SK-N-SH treated with all-trans-retinoic acid at 6 μM for 48 hours (cell line): ENCODE results near the gene TRAF1.
A peak's percentile ranks its signal among the peaks of the same experiment; 100 is the strongest.

Experiments used
- ATAC-seq: fragments of 200-7000 bp; cut with Tn5 transposase; 3 replicates; pipeline ENCODE4 v1.9.1; 2020; ENCODE audit warnings: mild to moderate bottlenecking, moderate library complexity
- ARNTL ChIP-seq: fragments of 450-650 bp; formaldehyde crosslinking; IDR thresholded peaks from 2 replicates; pipeline ENCODE4 v1.5.0; 2020; ENCODE audit warnings: low read depth, mild to moderate bottlenecking, moderate library complexity, borderline replicate concordance
- BACH2 ChIP-seq: fragments of 250-450 bp; sonication (Bioruptor Pico); IDR thresholded peaks from 2 replicates; pipeline ENCODE4 v1.9.0; 2021; ENCODE audit warnings: mild to moderate bottlenecking, borderline replicate concordance
- CSDC2 ChIP-seq: fragments of 250-450 bp; sonication (Bioruptor Pico); IDR thresholded peaks from 2 replicates; pipeline ENCODE4 v1.5.0; 2020; ENCODE audit warnings: mild to moderate bottlenecking, moderate library complexity
- GLIS3 ChIP-seq: fragments of 250-450 bp; sonication (Bioruptor Pico); IDR thresholded peaks from 2 replicates; pipeline ENCODE4 v1.5.0; 2020; ENCODE audit warnings: mild to moderate bottlenecking, moderate library complexity
- RARB ChIP-seq: fragments of 250-450 bp; sonication (Bioruptor Pico); IDR thresholded peaks from 2 replicates; pipeline ENCODE4 v1.8.0; 2021; ENCODE audit warnings: mild to moderate bottlenecking, moderate library complexity
- SNAI2 ChIP-seq: fragments of 250-450 bp; sonication (Bioruptor Pico); IDR thresholded peaks from 2 replicates; pipeline ENCODE4 v1.5.0; 2020; ENCODE audit warnings: mild to moderate bottlenecking, moderate library complexity
- TCF4 ChIP-seq: fragments of 250-450 bp; sonication (Bioruptor Pico); IDR thresholded peaks from 2 replicates; pipeline ENCODE4 v1.8.0; 2021; ENCODE audit warnings: mild to moderate bottlenecking, moderate library complexity, borderline replicate concordance
- TOX ChIP-seq: fragments of 250-450 bp; sonication (Bioruptor Pico); IDR thresholded peaks from 2 replicates; pipeline ENCODE4 v1.8.0; 2021; ENCODE audit warnings: mild to moderate bottlenecking, moderate library complexity, borderline replicate concordance
- ZC3H10 ChIP-seq: fragments of 250-450 bp; sonication (Bioruptor Pico); IDR thresholded peaks from 2 replicates; pipeline ENCODE4 v1.5.1; 2021; ENCODE audit warnings: mild to moderate bottlenecking, moderate library complexity
- ZFP3 ChIP-seq: fragments of 250-450 bp; sonication (Bioruptor Pico); IDR thresholded peaks from 2 replicates; pipeline ENCODE4 v1.5.0; 2020; ENCODE audit warnings: mild to moderate bottlenecking, moderate library complexity
- ZFP30 ChIP-seq: fragments of 450-650 bp; formaldehyde crosslinking; IDR thresholded peaks from 2 replicates; pipeline ENCODE4 v1.5.0; 2022; ENCODE audit warnings: mild to moderate bottlenecking, moderate library complexity
- ZNF565 ChIP-seq: fragments of 450-650 bp; formaldehyde crosslinking; conservative IDR thresholded peaks from 2 replicates; pipeline ENCODE4 v1.5.0; 2020; ENCODE audit warnings: low read depth, mild to moderate bottlenecking, moderate library complexity
- ZNF8 ChIP-seq: fragments of 450-650 bp; formaldehyde crosslinking; IDR thresholded peaks from 2 replicates; pipeline ENCODE4 v1.5.0; 2020; ENCODE audit warnings: mild to moderate bottlenecking, moderate library complexity
- TF ChIP-seq, protein P1 (sequence below): fragments of 250-450 bp; sonication (Bioruptor Pico); IDR thresholded peaks from 2 replicates; pipeline ENCODE4 v1.8.0; 2020; ENCODE audit warnings: mild to moderate bottlenecking, moderate library complexity, borderline replicate concordance
- TF ChIP-seq, protein P2 (sequence below): fragments of 250-450 bp; sonication (Bioruptor Pico); IDR thresholded peaks from 2 replicates; pipeline ENCODE4 v1.5.1; 2021; ENCODE audit warnings: mild to moderate bottlenecking, moderate library complexity
- TF ChIP-seq, protein P3 (sequence below): fragments of 250-450 bp; sonication (Bioruptor Pico); IDR thresholded peaks from 2 replicates; pipeline ENCODE4 v1.8.0; 2021; ENCODE audit warnings: low read depth, mild to moderate bottlenecking, moderate library complexity, borderline replicate concordance
- TF ChIP-seq, protein P4 (sequence below): fragments of 250-450 bp; sonication (Bioruptor Pico); IDR thresholded peaks from 2 replicates; pipeline ENCODE4 v1.5.0; 2020; ENCODE audit warnings: mild to moderate bottlenecking, moderate library complexity

Gene TRAF1

DNA sequence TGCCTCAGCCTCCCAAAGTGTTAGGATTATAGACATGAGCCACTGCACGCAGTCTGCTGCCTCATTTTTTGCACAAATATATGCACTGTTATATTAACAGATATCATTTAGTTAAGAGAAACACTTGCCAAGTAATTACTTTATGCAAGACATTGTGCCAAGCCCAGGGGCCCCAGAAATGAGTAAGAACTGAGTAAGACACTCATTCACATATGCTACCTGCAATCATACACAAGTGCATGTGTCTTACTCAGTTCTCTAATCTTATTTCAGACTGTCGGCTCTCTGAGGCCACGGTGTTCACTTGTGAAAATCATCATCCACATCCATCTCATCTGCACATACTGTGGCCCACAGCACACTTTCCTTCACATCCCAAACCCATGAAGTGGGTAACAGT, 16.0 kb downstream of the TRAF1 start:
- ATAC-seq: no peak
- TF ChIP-seq, protein P1, sequence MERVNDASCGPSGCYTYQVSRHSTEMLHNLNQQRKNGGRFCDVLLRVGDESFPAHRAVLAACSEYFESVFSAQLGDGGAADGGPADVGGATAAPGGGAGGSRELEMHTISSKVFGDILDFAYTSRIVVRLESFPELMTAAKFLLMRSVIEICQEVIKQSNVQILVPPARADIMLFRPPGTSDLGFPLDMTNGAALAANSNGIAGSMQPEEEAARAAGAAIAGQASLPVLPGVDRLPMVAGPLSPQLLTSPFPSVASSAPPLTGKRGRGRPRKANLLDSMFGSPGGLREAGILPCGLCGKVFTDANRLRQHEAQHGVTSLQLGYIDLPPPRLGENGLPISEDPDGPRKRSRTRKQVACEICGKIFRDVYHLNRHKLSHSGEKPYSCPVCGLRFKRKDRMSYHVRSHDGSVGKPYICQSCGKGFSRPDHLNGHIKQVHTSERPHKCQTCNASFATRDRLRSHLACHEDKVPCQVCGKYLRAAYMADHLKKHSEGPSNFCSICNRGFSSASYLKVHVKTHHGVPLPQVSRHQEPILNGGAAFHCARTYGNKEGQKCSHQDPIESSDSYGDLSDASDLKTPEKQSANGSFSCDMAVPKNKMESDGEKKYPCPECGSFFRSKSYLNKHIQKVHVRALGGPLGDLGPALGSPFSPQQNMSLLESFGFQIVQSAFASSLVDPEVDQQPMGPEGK (CRISPR knock-in tag): no peak
- TF ChIP-seq GLIS3 (CRISPR knock-in tag) (no peak), TOX (CRISPR knock-in tag) (no peak), ARNTL (CRISPR knock-in tag) (no peak), ZC3H10 (no peak), TCF4 (CRISPR knock-in tag) (no peak)
- TF ChIP-seq, protein P2, sequence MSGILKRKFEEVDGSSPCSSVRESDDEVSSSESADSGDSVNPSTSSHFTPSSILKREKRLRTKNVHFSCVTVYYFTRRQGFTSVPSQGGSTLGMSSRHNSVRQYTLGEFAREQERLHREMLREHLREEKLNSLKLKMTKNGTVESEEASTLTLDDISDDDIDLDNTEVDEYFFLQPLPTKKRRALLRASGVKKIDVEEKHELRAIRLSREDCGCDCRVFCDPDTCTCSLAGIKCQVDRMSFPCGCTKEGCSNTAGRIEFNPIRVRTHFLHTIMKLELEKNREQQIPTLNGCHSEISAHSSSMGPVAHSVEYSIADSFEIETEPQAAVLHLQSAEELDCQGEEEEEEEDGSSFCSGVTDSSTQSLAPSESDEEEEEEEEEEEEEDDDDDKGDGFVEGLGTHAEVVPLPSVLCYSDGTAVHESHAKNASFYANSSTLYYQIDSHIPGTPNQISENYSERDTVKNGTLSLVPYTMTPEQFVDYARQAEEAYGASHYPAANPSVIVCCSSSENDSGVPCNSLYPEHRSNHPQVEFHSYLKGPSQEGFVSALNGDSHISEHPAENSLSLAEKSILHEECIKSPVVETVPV (CRISPR knock-in tag): no peak
- TF ChIP-seq, protein P3, sequence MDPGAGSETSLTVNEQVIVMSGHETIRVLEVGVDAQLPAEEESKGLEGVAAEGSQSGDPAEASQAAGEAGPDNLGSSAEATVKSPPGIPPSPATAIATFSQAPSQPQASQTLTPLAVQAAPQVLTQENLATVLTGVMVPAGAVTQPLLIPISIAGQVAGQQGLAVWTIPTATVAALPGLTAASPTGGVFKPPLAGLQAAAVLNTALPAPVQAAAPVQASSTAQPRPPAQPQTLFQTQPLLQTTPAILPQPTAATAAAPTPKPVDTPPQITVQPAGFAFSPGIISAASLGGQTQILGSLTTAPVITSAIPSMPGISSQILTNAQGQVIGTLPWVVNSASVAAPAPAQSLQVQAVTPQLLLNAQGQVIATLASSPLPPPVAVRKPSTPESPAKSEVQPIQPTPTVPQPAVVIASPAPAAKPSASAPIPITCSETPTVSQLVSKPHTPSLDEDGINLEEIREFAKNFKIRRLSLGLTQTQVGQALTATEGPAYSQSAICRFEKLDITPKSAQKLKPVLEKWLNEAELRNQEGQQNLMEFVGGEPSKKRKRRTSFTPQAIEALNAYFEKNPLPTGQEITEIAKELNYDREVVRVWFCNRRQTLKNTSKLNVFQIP (CRISPR knock-in tag): no peak

DNA sequence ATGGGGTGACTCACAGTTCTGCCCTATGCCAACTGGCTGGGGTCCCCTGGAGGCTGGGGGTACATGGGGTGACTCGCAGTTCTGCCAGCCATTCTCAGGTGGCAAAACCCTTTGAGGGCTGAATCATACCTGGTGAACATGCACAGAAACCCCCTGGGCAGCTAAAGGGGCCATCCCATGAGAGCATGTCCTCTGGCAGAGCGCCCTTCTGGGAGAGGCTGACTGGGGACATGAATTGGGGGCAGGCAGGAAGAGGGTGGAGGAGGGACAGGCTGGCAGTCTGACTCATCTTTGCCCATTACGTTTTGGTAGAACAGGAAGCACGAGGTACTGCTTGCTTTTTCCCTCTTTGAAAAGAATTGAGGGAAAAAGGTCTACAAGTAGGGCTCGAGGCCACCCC, 16.7 kb downstream of the TRAF1 start:
- TF ChIP-seq CSDC2 (CRISPR knock-in tag): no peak
- TF ChIP-seq, protein P2 (CRISPR knock-in tag): no peak
- peak; percentile 25; the same call in 1 of the 3 replicates for ATAC-seq

DNA sequence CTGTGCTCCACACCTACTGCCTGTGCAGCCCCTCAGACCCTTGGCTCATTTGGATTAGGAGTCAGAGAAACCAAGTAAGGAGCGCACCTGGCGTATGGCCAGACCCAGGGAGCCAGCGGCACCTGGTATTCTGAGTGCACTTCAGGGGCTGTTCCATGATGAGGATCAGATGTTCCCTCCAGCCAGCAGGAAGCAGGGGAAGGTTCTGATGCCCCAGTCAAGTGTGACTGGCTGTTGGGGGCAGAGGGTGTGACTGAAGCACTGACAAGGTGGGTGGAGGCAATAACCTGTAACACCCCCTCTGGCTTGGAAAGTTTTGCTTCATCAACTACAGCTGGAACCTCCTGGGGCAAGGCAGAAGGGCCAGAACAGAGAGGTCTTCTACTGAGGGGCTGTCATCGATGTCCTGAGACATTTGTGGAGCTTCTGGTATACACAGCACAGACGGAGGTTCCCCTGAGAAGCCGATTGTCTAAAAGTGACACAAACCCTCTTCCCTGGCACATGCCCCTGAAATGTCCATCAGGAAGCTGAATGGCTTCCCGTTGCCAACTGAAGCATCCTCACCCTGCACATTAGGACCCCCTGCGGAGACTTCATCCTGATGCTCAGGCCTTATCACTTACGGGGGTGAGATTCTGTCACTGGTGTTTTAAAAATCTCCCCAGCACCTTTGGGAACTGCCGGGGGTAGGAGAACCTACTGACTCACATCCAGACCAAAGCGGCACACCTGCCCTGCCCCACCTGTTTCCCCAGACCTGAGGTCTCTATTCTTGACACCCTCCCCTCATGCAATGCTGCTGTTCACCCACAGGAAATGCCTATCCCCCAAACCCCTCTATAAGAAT, 21.1 kb downstream of the TRAF1 start:
- ATAC-seq: no peak

More for the DNA sequence above, 21.1 kb downstream of the TRAF1 start:
- TF ChIP-seq ZFP3 (CRISPR knock-in tag) (no peak), BACH2 (no peak), TCF4 (CRISPR knock-in tag) (no peak), GLIS3 (CRISPR knock-in tag) (no peak), SNAI2 (CRISPR knock-in tag) (no peak), ZNF565 (no peak), RARB (CRISPR knock-in tag) (no peak), ZC3H10 (no peak), ZFP30 (CRISPR knock-in tag) (no peak), ZNF8 (CRISPR knock-in tag) (no peak)
- TF ChIP-seq, protein P2 (CRISPR knock-in tag): no peak
- TF ChIP-seq, protein P1 (CRISPR knock-in tag): no peak
- TF ChIP-seq, protein P4, sequence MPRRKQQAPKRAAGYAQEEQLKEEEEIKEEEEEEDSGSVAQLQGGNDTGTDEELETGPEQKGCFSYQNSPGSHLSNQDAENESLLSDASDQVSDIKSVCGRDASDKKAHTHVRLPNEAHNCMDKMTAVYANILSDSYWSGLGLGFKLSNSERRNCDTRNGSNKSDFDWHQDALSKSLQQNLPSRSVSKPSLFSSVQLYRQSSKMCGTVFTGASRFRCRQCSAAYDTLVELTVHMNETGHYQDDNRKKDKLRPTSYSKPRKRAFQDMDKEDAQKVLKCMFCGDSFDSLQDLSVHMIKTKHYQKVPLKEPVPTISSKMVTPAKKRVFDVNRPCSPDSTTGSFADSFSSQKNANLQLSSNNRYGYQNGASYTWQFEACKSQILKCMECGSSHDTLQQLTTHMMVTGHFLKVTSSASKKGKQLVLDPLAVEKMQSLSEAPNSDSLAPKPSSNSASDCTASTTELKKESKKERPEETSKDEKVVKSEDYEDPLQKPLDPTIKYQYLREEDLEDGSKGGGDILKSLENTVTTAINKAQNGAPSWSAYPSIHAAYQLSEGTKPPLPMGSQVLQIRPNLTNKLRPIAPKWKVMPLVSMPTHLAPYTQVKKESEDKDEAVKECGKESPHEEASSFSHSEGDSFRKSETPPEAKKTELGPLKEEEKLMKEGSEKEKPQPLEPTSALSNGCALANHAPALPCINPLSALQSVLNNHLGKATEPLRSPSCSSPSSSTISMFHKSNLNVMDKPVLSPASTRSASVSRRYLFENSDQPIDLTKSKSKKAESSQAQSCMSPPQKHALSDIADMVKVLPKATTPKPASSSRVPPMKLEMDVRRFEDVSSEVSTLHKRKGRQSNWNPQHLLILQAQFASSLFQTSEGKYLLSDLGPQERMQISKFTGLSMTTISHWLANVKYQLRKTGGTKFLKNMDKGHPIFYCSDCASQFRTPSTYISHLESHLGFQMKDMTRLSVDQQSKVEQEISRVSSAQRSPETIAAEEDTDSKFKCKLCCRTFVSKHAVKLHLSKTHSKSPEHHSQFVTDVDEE (CRISPR knock-in tag): no peak
